GM23338 (cell line): Measurements from ENCODE around the gene MATN3. TPM values are rescaled to one million over a fixed set of nuclear protein-coding genes. Genes with fewer than 3 reads are reported as not detected.

Source experiments
- ATAC-seq: fragments of 200-7000 bp; cut with Tn5 transposase; 3 replicates; pipeline ENCODE4 v1.9.1; 2020
- DNase-seq: peaks from one replicate; pipeline ENCODE4 v3.0.0-alpha.2; 2015; ENCODE audit warnings: low spot score
- H2AFZ ChIP-seq: fragments of 200-600 bp; sonication (generic); 2 replicates; pipeline ENCODE4 v1.8.0; 2016; ENCODE audit warnings: antibody characterized with exemption, mild to moderate bottlenecking, moderate library complexity
- H3F3A ChIP-seq: fragments of 200-600 bp; sonication (generic); replicated peaks from 2 replicates; pipeline ENCODE4 v1.8.0; 2017; ENCODE audit warnings: antibody characterized with exemption, mixed run types, low read depth
- H3K27ac ChIP-seq: fragments of 200-600 bp; sonication (generic); 2 replicates; pipeline ENCODE4 v1.6.1; 2016; ENCODE audit warnings: low read depth
- H3K27me3 ChIP-seq: fragments of 200-600 bp; sonication (generic); 2 replicates; pipeline ENCODE4 v1.8.0; 2016; ENCODE audit warnings: mild to moderate bottlenecking, mixed run types, moderate library complexity; ENCODE audit not compliant: insufficient read depth
- H3K36me3 ChIP-seq: fragments of 200-600 bp; sonication (generic); 2 replicates; pipeline ENCODE4 v1.8.0; 2016; ENCODE audit warnings: mild to moderate bottlenecking; ENCODE audit not compliant: insufficient read depth
- H3K4me1 ChIP-seq: fragments of 200-600 bp; sonication (generic); 2 replicates; pipeline ENCODE4 v1.8.0; 2016; ENCODE audit warnings: mild to moderate bottlenecking, moderate library complexity; ENCODE audit not compliant: insufficient read depth
- H3K4me2 ChIP-seq: fragments of 200-600 bp; sonication (generic); 2 replicates; pipeline ENCODE4 v1.7.1; 2017; ENCODE audit warnings: mixed run types
- H3K4me3 ChIP-seq: fragments of 200-600 bp; sonication (generic); 2 replicates; pipeline ENCODE4 v1.6.1; 2016; ENCODE audit warnings: mixed run types
- H3K79me2 ChIP-seq: fragments of 200-600 bp; sonication (generic); replicated peaks from 2 replicates; pipeline ENCODE4 v1.8.0; 2017; ENCODE audit warnings: mild to moderate bottlenecking; ENCODE audit not compliant: insufficient read depth
- H3K9me2 ChIP-seq: fragments of 200-600 bp; sonication (generic); 2 replicates; pipeline ENCODE4 v1.8.0; 2017; ENCODE audit not compliant: insufficient read depth
- H4K20me1 ChIP-seq: fragments of 200-600 bp; sonication (generic); replicated peaks from 2 replicates; pipeline ENCODE4 v1.8.0; 2017; ENCODE audit warnings: mild to moderate bottlenecking; ENCODE audit not compliant: insufficient read depth
- H3K27ac Mint-ChIP-seq: 2 replicates; pipeline ENCODE4 v1.8.0; 2020; ENCODE audit warnings: inconsistent platforms, mild to moderate bottlenecking, moderate library complexity, mixed read lengths
- H3K27me3 Mint-ChIP-seq: 3 replicates; pipeline ENCODE4 v1.8.0; 2022; ENCODE audit warnings: low read depth, mild to moderate bottlenecking, moderate library complexity, mixed read lengths, inconsistent platforms; ENCODE audit not compliant: insufficient read depth, poor library complexity
- H3K36me3 Mint-ChIP-seq: 3 replicates; pipeline ENCODE4 v1.8.0; 2021; ENCODE audit warnings: low read depth, mild to moderate bottlenecking, inconsistent platforms, moderate library complexity, mixed read lengths
- H3K4me1 Mint-ChIP-seq: 3 replicates; pipeline ENCODE4 v1.8.0; 2020; ENCODE audit warnings: mild to moderate bottlenecking, inconsistent platforms, mixed read lengths
- H3K4me3 Mint-ChIP-seq: 3 replicates; pipeline ENCODE4 v1.8.0; 2021; ENCODE audit warnings: moderate library complexity, mild to moderate bottlenecking, inconsistent platforms, mixed read lengths
- H3K9me3 Mint-ChIP-seq: 3 replicates; pipeline ENCODE4 v1.8.0; 2020; ENCODE audit warnings: moderate library complexity, mild to moderate bottlenecking, inconsistent platforms, mixed read lengths
- CREB1 ChIP-seq: fragments of 250-450 bp; sonication (Bioruptor Pico); IDR thresholded peaks from 2 replicates; pipeline ENCODE4 v1.5.0; 2020; ENCODE audit warnings: low read depth, mild to moderate bottlenecking, moderate library complexity
- CTCF ChIP-seq, 2 experiments: fragments of 200-600 bp in 1 of 2; sonication (generic) in 1 of 2; conservative IDR thresholded peaks; 2 replicates each; pipeline versions ENCODE4 v1.5.1 to v1.6.1; 2016 to 2017; ENCODE audit warnings: antibody characterized with exemption in 2 of 2, low read depth in 2 of 2, mild to moderate bottlenecking in 2 of 2, moderate library complexity in 1 of 2
- ETS1 ChIP-seq: IDR thresholded peaks from 2 replicates; pipeline ENCODE4 v1.6.1; 2016; ENCODE audit warnings: antibody characterized with exemption
- EZH2phosphoT487 ChIP-seq: fragments of 200-600 bp; sonication (generic); IDR thresholded peaks from one replicate; pipeline ENCODE4 v1.8.1; 2018; ENCODE audit warnings: antibody characterized with exemption; ENCODE audit not compliant: unreplicated experiment
- JUNB ChIP-seq: IDR thresholded peaks from one replicate; pipeline ENCODE4 v1.6.1; 2016; ENCODE audit warnings: antibody characterized with exemption; ENCODE audit not compliant: unreplicated experiment
- NANOG ChIP-seq: IDR thresholded peaks from 2 replicates; pipeline ENCODE4 v1.6.1; 2016; ENCODE audit warnings: antibody characterized with exemption, borderline replicate concordance
- REST ChIP-seq: IDR thresholded peaks from one replicate; pipeline ENCODE4 v1.6.1; 2018; ENCODE audit warnings: antibody characterized with exemption; ENCODE audit not compliant: unreplicated experiment
- STAT1 ChIP-seq: IDR thresholded peaks from one replicate; pipeline ENCODE4 v1.6.1; 2016; ENCODE audit warnings: antibody characterized with exemption; ENCODE audit not compliant: unreplicated experiment
- ZNF114 ChIP-seq: fragments of 250-450 bp; sonication (Bioruptor Pico); IDR thresholded peaks from 2 replicates; pipeline ENCODE4 v1.5.0; 2020; ENCODE audit warnings: mild to moderate bottlenecking, moderate library complexity
- ZNF331 ChIP-seq: fragments of 250-450 bp; sonication (Bioruptor Pico); IDR thresholded peaks from 2 replicates; pipeline ENCODE4 v1.5.0; 2020; ENCODE audit warnings: low read depth, mild to moderate bottlenecking, moderate library complexity
- ZNF462 ChIP-seq: fragments of 250-450 bp; sonication (Bioruptor Pico); IDR thresholded peaks from 2 replicates; pipeline ENCODE4 v1.5.0; 2020; ENCODE audit warnings: mild to moderate bottlenecking, moderate library complexity
- polyA plus RNA-seq: library from polyadenylated mRNA; unstranded; fragments of >200 nt; fragmentation: Nextera tagmentation; extraction: Ambion mirVana; gene quantifications from 2 replicates; pipeline ENCODE4 v1.2.1, GENCODE V29; 2016
- total RNA-seq: library from RNA; depleted of rRNA; stranded (reverse); fragments of >200 nt; shearing (Covaris generic); gene quantifications from 2 replicates; pipeline ENCODE4 v1.2.3, GENCODE V29; 2014

Gene MATN3
- total and polyA plus RNA-seq, 2 experiments from 2014 or later = 4.6 to 6.4 TPM

GRCh38 chr2:19942199-19942598 is 70.3 kb downstream of the MATN3 start:
- no peak overlapping the region for H3K27ac Mint-ChIP-seq
- Histone ChIP-seq H3K9me2 (no peaks in the 10 kb centered on the region), H3K27me3 (no peaks in the 10 kb centered on the region), H3K36me3 (peaks cover 10% of the 10 kb centered on the region; the same call in 1 of the 2 replicates), H3K4me1 (peaks cover 29% of the 10 kb centered on the region), H3K27ac (no peak overlapping the region), H3F3A (no peaks in the 10 kb centered on the region), H3K4me2 (no peak overlapping the region), H4K20me1 (no peaks in the 10 kb centered on the region; the same call in 1 of the 2 replicates), H2AFZ (no peak overlapping the region), H3K4me3 (no peak overlapping the region), H3K79me2 (no peaks in the 10 kb centered on the region)
- H3K27me3 Mint-ChIP-seq = no peaks in the 10 kb centered on the region
- H3K4me3 Mint-ChIP-seq = no peak overlapping the region
- ATAC-seq (no peak), DNase-seq (no peak)
- H3K36me3 Mint-ChIP-seq = peaks cover 13% of the 10 kb centered on the region; the same call in 2 of the 3 replicates
- H3K9me3 Mint-ChIP-seq = no peaks in the 10 kb centered on the region
- H3K4me1 Mint-ChIP-seq = peaks cover 29% of the 10 kb centered on the region
- TF ChIP-seq CREB1 (CRISPR knock-in tag) (no peak), ETS1 (no peak), ZNF114 (CRISPR knock-in tag) (no peak), STAT1 (no peak), ZNF331 (CRISPR knock-in tag) (no peak), CTCF (conservative IDR thresholded peaks at IDR 0.05; ENCODE audit: low read depth in 2 of 2) (no peak), JUNB (no peak), ZNF462 (CRISPR knock-in tag) (no peak), NANOG (no peak), EZH2phosphoT487 (no peak), REST (no peak)
